PFSK-1 (cell line): ENCODE data around the gene NLGN4X. TPM values are rescaled to one million over a fixed set of nuclear protein-coding genes. Genes with fewer than 3 reads are reported as not detected.

Experiments
- FOXP2 ChIP-seq: optimal IDR thresholded peaks from 2 replicates; pipeline ENCODE3; 2011; ENCODE audit warnings: borderline replicate concordance, control low read depth, inconsistent platforms; ENCODE audit not compliant: insufficient read depth; ENCODE audit errors: extremely low read length, extremely low read depth
- POLR2AphosphoS5 ChIP-seq: IDR thresholded peaks from 2 replicates; pipeline ENCODE4 v1.6.1; 2012; ENCODE audit warnings: low read depth, mild to moderate bottlenecking, control low read depth, low read length, moderate library complexity
- REST ChIP-seq, 2 experiments: IDR thresholded peaks; 2 replicates each; pipeline versions ENCODE4 v1.6.1 to v1.8.0; 2011 to 2012; ENCODE audit warnings: low read depth in 2 of 2, low read length in 2 of 2, control low read depth in 1 of 2, inconsistent platforms in 1 of 2, mild to moderate bottlenecking in 1 of 2, moderate library complexity in 1 of 2; ENCODE audit not compliant: insufficient read depth in 1 of 2
- SIN3A ChIP-seq: IDR thresholded peaks from 2 replicates; pipeline ENCODE4 v1.6.1; 2012; ENCODE audit warnings: mild to moderate bottlenecking, low read length, moderate library complexity, borderline replicate concordance; ENCODE audit not compliant: insufficient read depth
- TAF1 ChIP-seq: IDR thresholded peaks from 2 replicates; pipeline ENCODE4 v1.6.1; 2012; ENCODE audit warnings: low read length, control low read depth, borderline replicate concordance; ENCODE audit not compliant: insufficient read depth
- polyA plus RNA-seq: library from polyadenylated mRNA; unstranded; fragments of >200 nt; gene quantifications from one replicate; pipeline ENCODE4 v1.2.1, GENCODE V29; 2012; ENCODE audit warnings: low read depth, missing spikeins; ENCODE audit not compliant: insufficient read length

NLGN4X gene
- polyA plus RNA-seq = not detected

DNA sequence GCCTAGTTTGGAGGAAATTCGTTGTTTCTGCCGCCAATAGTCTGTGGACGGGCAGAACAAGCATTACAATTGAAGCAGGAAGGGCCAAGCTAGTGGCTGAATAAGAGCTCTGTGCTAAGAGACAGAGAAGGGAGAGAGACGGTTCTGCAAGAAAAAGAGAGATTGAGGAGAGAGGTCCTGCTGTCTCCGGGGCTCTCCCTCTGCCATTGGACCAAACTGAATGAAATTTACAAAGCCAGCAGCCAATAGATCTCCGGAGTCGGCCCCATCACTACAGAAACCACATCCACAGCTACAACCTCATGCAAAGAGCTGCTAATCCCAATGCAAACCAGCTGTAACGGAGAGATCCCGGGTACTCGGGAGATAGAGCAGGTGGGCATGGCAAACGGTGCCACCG is at the start of gene NLGN4X:
Gene NLGN4X, minus strand, starts transcription at position 148 of the 400 bp plus-strand sequence. CDS start 77,401 bp downstream, outside the sequence.
- TF ChIP-seq TAF1 = no peak
- TF ChIP-seq POLR2AphosphoS5 = no peak
- TF ChIP-seq REST (IDR thresholded peaks at IDR 0.05; ENCODE audit: insufficient read depth in 1 of 2, low read depth in 2 of 2, low read length in 2 of 2) = no peak
- TF ChIP-seq SIN3A = no peak

- no peak for TF ChIP-seq POLR2AphosphoS5
Measured at GRCh38 chrX:6266041-6266440, 37.4 kb upstream of the NLGN4X start.

DNA sequence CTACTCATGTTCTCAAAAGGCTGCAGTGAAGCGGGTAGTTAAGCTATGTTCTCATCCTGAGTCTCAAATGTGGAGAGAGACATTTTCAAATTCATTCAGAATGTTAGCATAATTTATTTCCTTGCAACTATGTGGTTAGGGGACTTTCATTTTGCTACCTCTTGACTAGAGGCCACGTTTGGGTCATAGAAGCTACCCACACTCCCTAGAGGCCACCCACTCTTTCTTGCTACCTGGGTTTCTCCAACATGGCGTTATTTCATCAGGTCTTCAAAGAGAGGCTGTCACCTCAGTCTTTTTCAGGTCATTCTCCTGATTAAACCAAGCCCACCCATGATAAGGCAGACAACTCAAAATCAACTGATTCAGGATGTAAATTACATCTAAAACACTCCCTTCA is 34.3 kb upstream of the NLGN4X start:
- TF ChIP-seq TAF1 (no peak), SIN3A (no peak), REST (IDR thresholded peaks at IDR 0.05; ENCODE audit: insufficient read depth in 1 of 2, low read depth in 2 of 2, low read length in 2 of 2) (no peak)

DNA sequence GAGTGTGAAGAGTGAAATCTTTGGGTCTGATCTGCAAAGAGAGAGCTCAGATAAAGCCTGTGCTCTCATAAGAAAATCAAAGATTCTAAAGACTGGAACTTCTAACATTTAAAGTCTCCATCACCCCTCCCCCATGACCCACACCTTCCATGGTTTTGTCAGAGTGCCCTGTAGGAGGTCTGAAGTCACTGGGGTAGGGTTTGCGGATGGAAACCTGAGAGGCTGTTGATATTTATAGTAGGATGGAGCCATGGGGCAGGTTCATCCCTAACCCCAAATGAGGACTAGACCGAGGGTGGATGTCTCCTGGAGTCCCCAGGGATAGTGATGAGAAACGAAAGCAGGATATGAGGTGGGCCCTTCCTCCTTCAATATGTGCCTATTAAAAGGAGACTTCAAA is 28.4 kb upstream of the NLGN4X start:
- TF ChIP-seq REST (IDR thresholded peaks at IDR 0.05; ENCODE audit: insufficient read depth in 1 of 2, low read depth in 2 of 2, low read length in 2 of 2) (no peak), POLR2AphosphoS5 (no peak), SIN3A (no peak), FOXP2 (no peak), TAF1 (no peak)

GRCh38 chrX:6244666-6245065 is 16.0 kb upstream of the NLGN4X start:
- TF ChIP-seq TAF1 = no peak
- no peak for TF ChIP-seq FOXP2
- no peak for TF ChIP-seq REST (IDR thresholded peaks at IDR 0.05; ENCODE audit: insufficient read depth in 1 of 2, low read depth in 2 of 2, low read length in 2 of 2)
- no peak for TF ChIP-seq SIN3A
- no peak for TF ChIP-seq POLR2AphosphoS5
